Suprapubic skin (tissue), 4 donors: ENCODE results near the gene OAS1. TPM values are rescaled to one million over a fixed set of nuclear protein-coding genes. Genes with fewer than 3 reads are reported as not detected.

Source experiments
- DNase-seq, 2 donors: peaks; one replicate each; pipeline ENCODE4 v3.0.0-alpha.2; 2019; ENCODE audit warnings: low spot score in 2 of 2
- H3K27ac ChIP-seq: fragments of 200-600 bp; sonication (generic); one replicate; pipeline ENCODE4 v1.5.1; 2019
- H3K27me3 ChIP-seq: fragments of 200-600 bp; sonication (generic); one replicate; pipeline ENCODE4 v1.5.1; 2019
- H3K36me3 ChIP-seq: fragments of 200-600 bp; sonication (generic); one replicate; pipeline ENCODE4 v1.5.1; 2019
- H3K4me1 ChIP-seq: fragments of 200-600 bp; sonication (generic); one replicate; pipeline ENCODE4 v1.5.1; 2019
- H3K4me3 ChIP-seq: fragments of 200-600 bp; sonication (generic); one replicate; pipeline ENCODE4 v1.5.1; 2019; ENCODE audit warnings: mild to moderate bottlenecking
- H3K9me3 ChIP-seq: fragments of 200-600 bp; sonication (generic); one replicate; pipeline ENCODE4 v1.5.1; 2019
- EP300 ChIP-seq: sonication (generic); formaldehyde crosslinking; IDR thresholded peaks from one replicate; pipeline ENCODE4 v1.6.1; 2017; ENCODE audit warnings: antibody characterized with exemption
- POLR2A ChIP-seq, 2 donors: fragments of 450-650 bp; IDR thresholded peaks; one replicate each; pipeline ENCODE4 v1.6.1; 2017; ENCODE audit warnings: antibody characterized with exemption in 2 of 2, mild to moderate bottlenecking in 2 of 2, moderate library complexity in 2 of 2
- POLR2AphosphoS5 ChIP-seq, 3 donors: sonication (generic); formaldehyde crosslinking; IDR thresholded peaks; one replicate each; pipeline ENCODE4 v1.6.1; 2017; ENCODE audit warnings: antibody characterized with exemption in 3 of 3
- whole genome bisulfite sequencing: methylation state at CpG from one replicate; pipeline ENCODE4 v1.1.5; 2018; 5-methylcytosine and 5-hydroxymethylcytosine counted together
- total RNA-seq, 4 donors: library from RNA; depleted of rRNA; stranded (reverse); fragments of >200 nt; gene quantifications; one replicate each; pipeline ENCODE4 v1.1.0, GENCODE V29; 2016
- TF ChIP-seq, protein P1 (sequence below), 2 donors: fragments of 200-600 bp in 1 of 2; fragments of 450-650 bp in 1 of 2; sonication (generic) in 1 of 2; IDR thresholded peaks; one replicate each; pipeline ENCODE4 v1.5.1; 2016 to 2019; ENCODE audit warnings: antibody characterized with exemption in 2 of 2, mild to moderate bottlenecking in 1 of 2, moderate library complexity in 1 of 2

Gene OAS1
- 10 to 100 TPM; 20.6 to 26.8 (median 23.5) TPM for total RNA-seq

DNA sequence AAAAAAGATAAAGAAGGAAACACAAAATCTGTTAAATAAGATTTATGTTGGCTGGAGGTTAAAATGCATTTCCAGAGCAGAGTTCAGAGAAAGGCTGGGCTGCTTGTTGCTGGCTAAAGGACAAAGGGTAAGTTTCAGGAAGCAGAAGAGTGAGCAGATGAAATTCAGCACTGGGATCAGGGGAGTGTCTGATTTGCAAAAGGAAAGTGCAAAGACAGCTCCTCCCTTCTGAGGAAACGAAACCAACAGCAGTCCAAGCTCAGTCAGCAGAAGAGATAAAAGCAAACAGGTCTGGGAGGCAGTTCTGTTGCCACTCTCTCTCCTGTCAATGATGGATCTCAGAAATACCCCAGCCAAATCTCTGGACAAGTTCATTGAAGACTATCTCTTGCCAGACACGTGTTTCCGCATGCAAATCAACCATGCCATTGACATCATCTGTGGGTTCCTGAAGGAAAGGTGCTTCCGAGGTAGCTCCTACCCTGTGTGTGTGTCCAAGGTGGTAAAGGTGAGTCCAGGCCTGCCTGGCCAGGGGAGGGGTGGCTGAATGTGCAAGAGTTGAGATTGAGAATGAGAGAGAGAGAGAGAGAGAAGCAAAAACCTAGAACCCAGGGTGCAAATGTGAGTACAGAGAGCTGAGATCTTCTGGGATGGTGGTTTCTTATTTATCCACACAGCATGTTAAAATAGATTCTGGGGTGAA lies at the start of gene OAS1:
TSS of gene OAS1 (plus strand) at position 251 of the 703 bp plus-strand sequence. CDS start at position 329, 78 bp downstream.
- no peak for DNase-seq
- TF ChIP-seq POLR2A (IDR thresholded peaks at IDR 0.05) (no peak), POLR2AphosphoS5 (IDR thresholded peaks at IDR 0.05) (no peak), EP300 (no peak)
- TF ChIP-seq, protein P1, sequence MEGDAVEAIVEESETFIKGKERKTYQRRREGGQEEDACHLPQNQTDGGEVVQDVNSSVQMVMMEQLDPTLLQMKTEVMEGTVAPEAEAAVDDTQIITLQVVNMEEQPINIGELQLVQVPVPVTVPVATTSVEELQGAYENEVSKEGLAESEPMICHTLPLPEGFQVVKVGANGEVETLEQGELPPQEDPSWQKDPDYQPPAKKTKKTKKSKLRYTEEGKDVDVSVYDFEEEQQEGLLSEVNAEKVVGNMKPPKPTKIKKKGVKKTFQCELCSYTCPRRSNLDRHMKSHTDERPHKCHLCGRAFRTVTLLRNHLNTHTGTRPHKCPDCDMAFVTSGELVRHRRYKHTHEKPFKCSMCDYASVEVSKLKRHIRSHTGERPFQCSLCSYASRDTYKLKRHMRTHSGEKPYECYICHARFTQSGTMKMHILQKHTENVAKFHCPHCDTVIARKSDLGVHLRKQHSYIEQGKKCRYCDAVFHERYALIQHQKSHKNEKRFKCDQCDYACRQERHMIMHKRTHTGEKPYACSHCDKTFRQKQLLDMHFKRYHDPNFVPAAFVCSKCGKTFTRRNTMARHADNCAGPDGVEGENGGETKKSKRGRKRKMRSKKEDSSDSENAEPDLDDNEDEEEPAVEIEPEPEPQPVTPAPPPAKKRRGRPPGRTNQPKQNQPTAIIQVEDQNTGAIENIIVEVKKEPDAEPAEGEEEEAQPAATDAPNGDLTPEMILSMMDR (IDR thresholded peaks at IDR 0.05) = no peak
- Histone ChIP-seq H3K27me3 (no peaks in the 10 kb centered on the region), H3K4me3 (peak within 1 kb of the TSS; percentile 47), H3K4me1 (peaks cover 53% of the 10 kb centered on the region), H3K36me3 (peaks cover 12% of the 10 kb centered on the region), H3K9me3 (no peaks in the 10 kb centered on the region), H3K27ac (peak within 1 kb of the TSS; percentile 78)
- WGBS = 0% methylated on average over 4 of the region's 4 CpGs

DNA sequence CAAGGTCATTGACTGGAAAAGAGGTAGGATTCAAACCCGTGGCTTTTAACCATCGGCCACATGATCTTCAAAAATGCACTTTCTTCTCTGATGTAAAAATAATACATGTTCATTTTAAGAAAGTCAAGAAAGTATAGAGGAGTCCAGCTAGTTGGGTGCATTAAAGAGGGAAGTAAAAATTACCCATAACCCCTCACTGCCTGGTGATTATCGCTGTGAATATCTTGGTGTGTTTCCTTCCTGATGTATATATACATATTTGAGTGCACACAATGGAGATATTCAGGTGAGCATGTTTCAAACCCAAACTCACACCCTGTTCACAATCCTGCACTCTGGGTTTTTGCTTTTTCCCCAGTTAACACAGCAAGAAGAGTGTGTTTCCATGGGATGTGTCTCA lies 47.5 kb upstream of the OAS1 start:
- TF ChIP-seq POLR2AphosphoS5 (IDR thresholded peaks at IDR 0.05) = no peak
- TF ChIP-seq, protein P1 (IDR thresholded peaks at IDR 0.05) = no peak
- TF ChIP-seq EP300 = no peak
- TF ChIP-seq POLR2A (IDR thresholded peaks at IDR 0.05) = no peak
- WGBS = 79% methylated on average over 3 of the region's 3 CpGs
- H3K27me3 ChIP-seq = peaks cover 62% of the 10 kb centered on the region

DNA sequence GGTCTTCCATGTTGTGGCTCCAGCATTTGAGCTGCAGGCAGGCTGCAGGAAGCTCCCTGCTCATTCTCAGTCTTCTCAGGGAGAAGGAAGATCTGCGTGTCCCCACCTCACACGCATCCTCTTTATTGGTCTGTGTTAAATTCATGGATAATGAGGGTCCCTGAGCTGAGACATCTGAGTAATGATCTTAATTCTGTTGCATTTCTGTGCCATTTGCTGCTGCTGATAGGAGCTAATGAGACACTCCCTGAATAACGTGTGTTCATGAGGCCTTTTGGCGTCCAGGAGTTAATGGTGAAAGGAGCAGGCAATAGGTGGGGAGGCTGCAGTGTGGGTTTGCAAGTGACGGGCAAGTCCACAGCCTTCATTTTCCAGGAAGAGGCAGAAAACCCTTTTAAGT lies 46.6 kb upstream of the OAS1 start:
- Histone ChIP-seq H3K4me3 (no peak overlapping the region), H3K4me1 (no peaks in the 10 kb centered on the region), H3K9me3 (no peaks in the 10 kb centered on the region), H3K27ac (no peak overlapping the region), H3K27me3 (peaks cover 58% of the 10 kb centered on the region), H3K36me3 (no peaks in the 10 kb centered on the region)
- WGBS = 65% methylated on average over 5 of the region's 5 CpGs
- DNase-seq = no peak
- TF ChIP-seq EP300 (no peak), POLR2AphosphoS5 (IDR thresholded peaks at IDR 0.05) (no peak), POLR2A (IDR thresholded peaks at IDR 0.05) (no peak)
- TF ChIP-seq, protein P1 (IDR thresholded peaks at IDR 0.05) = no peak

More for the DNA sequence above, 47.5 kb upstream of the OAS1 start:
- H3K4me1 ChIP-seq = no peaks in the 10 kb centered on the region
- no peaks in the 10 kb centered on the region for H3K9me3 ChIP-seq
- H3K36me3 ChIP-seq = no peaks in the 10 kb centered on the region
- no peak for DNase-seq
- no peak overlapping the region for H3K4me3 ChIP-seq
- H3K27ac ChIP-seq = no peak overlapping the region

DNA sequence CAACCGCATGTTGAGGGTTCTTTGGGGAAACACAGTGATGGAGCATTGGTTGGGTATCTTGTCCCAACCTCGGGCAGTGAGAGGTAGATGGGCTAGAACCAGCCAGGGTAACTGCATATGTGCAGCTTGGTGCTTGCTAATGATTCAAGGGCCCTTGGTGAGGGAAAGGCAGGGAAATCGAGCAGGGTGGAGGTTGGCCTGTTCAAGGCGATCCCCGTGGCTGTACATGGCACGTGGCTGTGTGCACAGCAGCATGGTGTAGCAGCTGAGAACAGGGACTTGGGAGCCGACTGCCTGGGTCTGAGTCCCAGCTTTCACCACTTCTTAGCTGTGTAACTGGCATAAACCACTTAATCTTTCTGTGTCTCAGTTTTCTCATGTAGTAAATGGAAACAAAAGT lies 45.5 kb upstream of the OAS1 start:
- Histone ChIP-seq H3K9me3 (no peaks in the 10 kb centered on the region), H3K27me3 (peaks cover 51% of the 10 kb centered on the region), H3K4me3 (no peak overlapping the region), H3K27ac (no peak overlapping the region), H3K4me1 (no peaks in the 10 kb centered on the region), H3K36me3 (no peaks in the 10 kb centered on the region)
- TF ChIP-seq EP300 = no peak
- no peak for TF ChIP-seq POLR2AphosphoS5 (IDR thresholded peaks at IDR 0.05)
- TF ChIP-seq POLR2A (IDR thresholded peaks at IDR 0.05) = no peak
- TF ChIP-seq, protein P1 (IDR thresholded peaks at IDR 0.05) = no peak
- 93% methylated on average over 7 of the region's 7 CpGs for WGBS
- DNase-seq = no peak

DNA sequence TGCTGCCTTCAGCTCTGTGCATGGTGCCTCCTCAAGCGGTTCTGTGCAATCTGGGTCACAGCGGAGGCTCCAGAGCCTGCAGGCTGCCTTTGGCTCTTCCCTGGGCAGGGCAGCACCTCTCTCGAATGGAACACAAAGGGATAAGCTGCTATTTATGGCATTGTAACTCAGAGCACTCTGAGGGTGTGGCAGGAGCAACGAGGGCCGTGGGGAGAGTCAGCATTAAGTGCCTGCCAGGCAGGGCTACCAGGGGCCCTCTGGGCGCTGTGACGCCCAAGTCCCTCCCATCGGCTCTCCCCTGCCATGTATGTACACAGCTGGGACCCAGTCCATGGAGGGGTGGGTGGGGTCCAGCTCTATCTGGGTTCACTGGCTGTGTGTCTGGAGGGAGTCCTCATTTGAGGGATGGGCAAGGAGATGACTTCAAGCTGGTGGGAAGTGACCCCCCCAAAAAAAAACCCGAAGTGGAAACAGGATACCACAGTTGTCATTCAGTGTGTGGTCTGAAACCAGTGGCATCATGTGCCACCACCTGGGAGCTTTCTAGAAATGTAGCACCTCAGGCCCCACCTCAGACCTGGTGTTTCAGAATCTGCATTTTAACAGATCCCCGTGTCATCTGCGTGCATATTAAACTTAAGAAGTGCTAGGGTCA lies 44.0 kb upstream of the OAS1 start:
- no peak for DNase-seq
- WGBS = 60% methylated on average over 8 of the region's 11 CpGs
- Histone ChIP-seq H3K4me1 (no peaks in the 10 kb centered on the region), H3K27me3 (peaks cover 52% of the 10 kb centered on the region), H3K4me3 (no peak overlapping the region), H3K36me3 (no peaks in the 10 kb centered on the region), H3K27ac (no peak overlapping the region), H3K9me3 (no peaks in the 10 kb centered on the region)
- TF ChIP-seq, protein P1 (IDR thresholded peaks at IDR 0.05) = no peak
- no peak for TF ChIP-seq POLR2AphosphoS5 (IDR thresholded peaks at IDR 0.05)
- no peak for TF ChIP-seq EP300
- no peak for TF ChIP-seq POLR2A (IDR thresholded peaks at IDR 0.05)
